WTC11 (cell line): ENCODE results near the gene RIN3.

ENCODE experiments used
- MXD4 ChIP-seq: fragments of 250-450 bp; sonication (Bioruptor Pico); IDR thresholded peaks from 2 replicates; pipeline ENCODE4 v1.8.0; 2021; ENCODE audit warnings: mild to moderate bottlenecking, moderate library complexity, borderline replicate concordance
- TF ChIP-seq, protein P1 (sequence below): sonication (generic); formaldehyde crosslinking; IDR thresholded peaks from 2 replicates; pipeline ENCODE4 v1.8.0; 2022; ENCODE audit warnings: mild to moderate bottlenecking, missing genetic modification reagents

GRCh38 chr14:92695562-92695961, 182.0 kb downstream of the RIN3 start:
- TF ChIP-seq MXD4 (CRISPR knock-in tag): no peak
- TF ChIP-seq, protein P1, sequence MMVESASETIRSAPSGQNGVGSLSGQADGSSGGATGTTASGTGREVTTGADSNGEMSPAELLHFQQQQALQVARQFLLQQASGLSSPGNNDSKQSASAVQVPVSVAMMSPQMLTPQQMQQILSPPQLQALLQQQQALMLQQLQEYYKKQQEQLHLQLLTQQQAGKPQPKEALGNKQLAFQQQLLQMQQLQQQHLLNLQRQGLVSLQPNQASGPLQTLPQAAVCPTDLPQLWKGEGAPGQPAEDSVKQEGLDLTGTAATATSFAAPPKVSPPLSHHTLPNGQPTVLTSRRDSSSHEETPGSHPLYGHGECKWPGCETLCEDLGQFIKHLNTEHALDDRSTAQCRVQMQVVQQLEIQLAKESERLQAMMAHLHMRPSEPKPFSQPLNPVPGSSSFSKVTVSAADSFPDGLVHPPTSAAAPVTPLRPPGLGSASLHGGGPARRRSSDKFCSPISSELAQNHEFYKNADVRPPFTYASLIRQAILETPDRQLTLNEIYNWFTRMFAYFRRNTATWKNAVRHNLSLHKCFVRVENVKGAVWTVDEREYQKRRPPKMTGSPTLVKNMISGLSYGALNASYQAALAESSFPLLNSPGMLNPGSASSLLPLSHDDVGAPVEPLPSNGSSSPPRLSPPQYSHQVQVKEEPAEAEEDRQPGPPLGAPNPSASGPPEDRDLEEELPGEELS: no peak
